HUES64 (cell line): ENCODE results near the gene AHRR.

ENCODE experiments used
- H3K27ac ChIP-seq: 2 replicates; pipeline ENCODE4 v1.7.0; 2013; ENCODE audit warnings: low read depth, low read length, inconsistent platforms
- H3K27me3 ChIP-seq: 2 replicates; pipeline ENCODE4 v1.6.1; 2013; ENCODE audit warnings: mild to moderate bottlenecking, low read length; ENCODE audit not compliant: insufficient read depth
- H3K36me3 ChIP-seq: 2 replicates; pipeline ENCODE4 v1.6.1; 2013; ENCODE audit warnings: mild to moderate bottlenecking, low read length; ENCODE audit not compliant: insufficient read depth
- H3K4me1 ChIP-seq: 2 replicates; pipeline ENCODE4 v1.6.1; 2013; ENCODE audit warnings: mild to moderate bottlenecking, low read length, moderate library complexity; ENCODE audit not compliant: insufficient read depth
- H3K4me3 ChIP-seq: 2 replicates; pipeline ENCODE4 v1.5.1; 2013; ENCODE audit warnings: mild to moderate bottlenecking, low read length, moderate library complexity
- H3K9ac ChIP-seq: 2 replicates; pipeline ENCODE4 v1.6.1; 2013; ENCODE audit warnings: mild to moderate bottlenecking, low read depth, low read length
- H3K9me3 ChIP-seq: 2 replicates; pipeline ENCODE4 v1.6.1; 2013; ENCODE audit warnings: low read depth, low read length; ENCODE audit not compliant: insufficient read depth
- WGBS: fragments of 150-250, 120-280 bp; methylation state at CpG from one replicate; pipeline ENCODE4 v1.1.7; 2013; ENCODE audit warnings: missing lambda C conversion rate; 5-methylcytosine and 5-hydroxymethylcytosine counted together

AHRR gene

GRCh38 chr5:427415-428087, 106.0 kb downstream of the AHRR start:
- no peaks in the 10 kb centered on the region for H3K4me1 ChIP-seq
- no peaks in the 10 kb centered on the region for H3K27me3 ChIP-seq
- H3K4me3 ChIP-seq: no peak overlapping the region
- no peak overlapping the region for H3K9ac ChIP-seq
- no peaks in the 10 kb centered on the region for H3K9me3 ChIP-seq
- no peak overlapping the region for H3K27ac ChIP-seq
- H3K36me3 ChIP-seq: no peaks in the 10 kb centered on the region
- 93% methylated on average over 39 of the region's 39 CpGs for WGBS

- H3K36me3 ChIP-seq: no peaks in the 10 kb centered on the region
- 93% methylated on average over 11 of the region's 11 CpGs for WGBS
- H3K9me3 ChIP-seq: no peaks in the 10 kb centered on the region
Observed at GRCh38 chr5:428219-428618, 106.7 kb downstream of the AHRR start.

GRCh38 chr5:428754-429452, 107.4 kb downstream of the AHRR start:
- no peaks in the 10 kb centered on the region for H3K27me3 ChIP-seq
- 89% methylated on average over 22 of the region's 22 CpGs for WGBS
- no peaks in the 10 kb centered on the region for H3K9me3 ChIP-seq
- H3K4me1 ChIP-seq: no peaks in the 10 kb centered on the region
- H3K9ac ChIP-seq: no peak overlapping the region
- H3K36me3 ChIP-seq: no peaks in the 10 kb centered on the region
- H3K27ac ChIP-seq: no peak overlapping the region
- no peak overlapping the region for H3K4me3 ChIP-seq

More at GRCh38 chr5:428219-428618, 106.7 kb downstream of the AHRR start:
- Histone ChIP-seq H3K4me3 (no peak overlapping the region), H3K27ac (no peak overlapping the region), H3K9ac (no peak overlapping the region), H3K27me3 (no peaks in the 10 kb centered on the region), H3K4me1 (no peaks in the 10 kb centered on the region)

- no peaks in the 10 kb centered on the region for H3K9me3 ChIP-seq
- WGBS: 94% methylated on average over 35 of the region's 35 CpGs
Observed at GRCh38 chr5:429453-430188, 108.1 kb downstream of the AHRR start.

GRCh38 chr5:430214-430925, 108.9 kb downstream of the AHRR start:
- H3K9ac ChIP-seq: no peak overlapping the region
- no peaks in the 10 kb centered on the region for H3K27me3 ChIP-seq
- no peaks in the 10 kb centered on the region for H3K36me3 ChIP-seq
- WGBS: 91% methylated on average over 25 of the region's 25 CpGs
- H3K27ac ChIP-seq: no peak overlapping the region
- H3K9me3 ChIP-seq: no peaks in the 10 kb centered on the region
- H3K4me3 ChIP-seq: no peak overlapping the region
- no peaks in the 10 kb centered on the region for H3K4me1 ChIP-seq

More at GRCh38 chr5:429453-430188, 108.1 kb downstream of the AHRR start:
- no peak overlapping the region for H3K4me3 ChIP-seq
- no peak overlapping the region for H3K9ac ChIP-seq
- H3K27ac ChIP-seq: no peak overlapping the region
- no peaks in the 10 kb centered on the region for H3K4me1 ChIP-seq
- H3K36me3 ChIP-seq: no peaks in the 10 kb centered on the region
- H3K27me3 ChIP-seq: no peaks in the 10 kb centered on the region

- Histone ChIP-seq H3K27ac (no peak overlapping the region), H3K9me3 (no peaks in the 10 kb centered on the region), H3K27me3 (no peaks in the 10 kb centered on the region), H3K36me3 (no peaks in the 10 kb centered on the region), H3K4me1 (no peaks in the 10 kb centered on the region), H3K4me3 (no peak overlapping the region), H3K9ac (no peak overlapping the region)
- 60% methylated on average over 18 of the region's 18 CpGs for WGBS
Observed at GRCh38 chr5:431001-431710, 109.6 kb downstream of the AHRR start.

GRCh38 chr5:431711-432050, 110.2 kb downstream of the AHRR start:
- Histone ChIP-seq H3K27me3 (no peaks in the 10 kb centered on the region), H3K36me3 (no peaks in the 10 kb centered on the region), H3K9ac (no peak overlapping the region), H3K4me1 (no peaks in the 10 kb centered on the region), H3K4me3 (no peak overlapping the region), H3K9me3 (no peaks in the 10 kb centered on the region), H3K27ac (no peak overlapping the region)
- 92% methylated on average over 4 of the region's 4 CpGs for WGBS

- WGBS: 90% methylated on average over 18 of the region's 18 CpGs
- no peaks in the 10 kb centered on the region for H3K36me3 ChIP-seq
- no peaks in the 10 kb centered on the region for H3K4me1 ChIP-seq
- H3K9me3 ChIP-seq: no peaks in the 10 kb centered on the region
- no peak overlapping the region for H3K27ac ChIP-seq
- no peak overlapping the region for H3K4me3 ChIP-seq
- no peaks in the 10 kb centered on the region for H3K27me3 ChIP-seq
- no peak overlapping the region for H3K9ac ChIP-seq
Observed at GRCh38 chr5:432201-432927, 110.8 kb downstream of the AHRR start.

- Histone ChIP-seq H3K27ac (no peak overlapping the region), H3K9ac (no peak overlapping the region), H3K4me1 (no peaks in the 10 kb centered on the region), H3K9me3 (no peaks in the 10 kb centered on the region), H3K27me3 (no peaks in the 10 kb centered on the region), H3K36me3 (no peaks in the 10 kb centered on the region), H3K4me3 (no peak overlapping the region)
- WGBS: 90% methylated on average over 23 of the region's 23 CpGs
Observed at GRCh38 chr5:432928-433791, 111.6 kb downstream of the AHRR start.
